Measurements from ENCODE around the gene CCDC17.

CCDC17 gene

GRCh38 chr1:45612941-45613579 is 10.8 kb downstream of the CCDC17 start:
- peaks cover 14% of the 10 kb centered on the region for H3K4me1 ChIP-seq (ENCODE audit: insufficient read depth, poor library complexity, severe bottlenecking)
- ATAC-seq (ENCODE audit: low read depth) (peak; percentile 76), DNase-seq (ENCODE audit: low spot score) (no peak)
- no peak overlapping the region for H3K4me3 ChIP-seq (ENCODE audit: severe bottlenecking)
- TF ChIP-seq CTCF (IDR thresholded peaks at IDR 0.05; ENCODE audit: poor library complexity, severe bottlenecking), result no peak
- peak overlapping the region; percentile 40 for H3K27ac ChIP-seq (ENCODE audit: poor library complexity, severe bottlenecking)
- no peaks in the 10 kb centered on the region for H3K9me3 ChIP-seq (ENCODE audit: severe bottlenecking)
- H3K36me3 ChIP-seq (ENCODE audit: low read depth), result peaks cover 85% of the 10 kb centered on the region
- H3K27me3 ChIP-seq (ENCODE audit: insufficient read depth, poor library complexity, severe bottlenecking), result no peaks in the 10 kb centered on the region

GRCh38 chr1:45610589-45611226 is 13.1 kb downstream of the CCDC17 start:
- Histone ChIP-seq H3K36me3 (ENCODE audit: low read depth) (peaks cover 81% of the 10 kb centered on the region), H3K27me3 (ENCODE audit: insufficient read depth, poor library complexity, severe bottlenecking) (no peaks in the 10 kb centered on the region), H3K4me3 (ENCODE audit: severe bottlenecking) (no peak overlapping the region), H3K27ac (ENCODE audit: poor library complexity, severe bottlenecking) (no peak overlapping the region), H3K4me1 (ENCODE audit: insufficient read depth, poor library complexity, severe bottlenecking) (peaks cover 14% of the 10 kb centered on the region), H3K9me3 (ENCODE audit: severe bottlenecking) (no peaks in the 10 kb centered on the region)
- ATAC-seq (ENCODE audit: low read depth), result no peak
- TF ChIP-seq CTCF (IDR thresholded peaks at IDR 0.05; ENCODE audit: poor library complexity, severe bottlenecking), result no peak
- DNase-seq (ENCODE audit: low spot score), result no peak

- H3K36me3 ChIP-seq (ENCODE audit: low read depth), result peaks cover 79% of the 10 kb centered on the region
- H3K4me3 ChIP-seq (ENCODE audit: severe bottlenecking), result no peak overlapping the region
- no peak for TF ChIP-seq CTCF (IDR thresholded peaks at IDR 0.05; ENCODE audit: poor library complexity, severe bottlenecking)
- H3K27ac ChIP-seq (ENCODE audit: poor library complexity, severe bottlenecking), result no peak overlapping the region
- H3K9me3 ChIP-seq (ENCODE audit: severe bottlenecking), result no peaks in the 10 kb centered on the region
- ATAC-seq (ENCODE audit: low read depth), result no peak
- no peaks in the 10 kb centered on the region for H3K27me3 ChIP-seq (ENCODE audit: insufficient read depth, poor library complexity, severe bottlenecking)
- peaks cover 13% of the 10 kb centered on the region for H3K4me1 ChIP-seq (ENCODE audit: insufficient read depth, poor library complexity, severe bottlenecking)
- DNase-seq (ENCODE audit: low spot score), result no peak
Measured at GRCh38 chr1:45608175-45609156, 15.4 kb downstream of the CCDC17 start.

DNA sequence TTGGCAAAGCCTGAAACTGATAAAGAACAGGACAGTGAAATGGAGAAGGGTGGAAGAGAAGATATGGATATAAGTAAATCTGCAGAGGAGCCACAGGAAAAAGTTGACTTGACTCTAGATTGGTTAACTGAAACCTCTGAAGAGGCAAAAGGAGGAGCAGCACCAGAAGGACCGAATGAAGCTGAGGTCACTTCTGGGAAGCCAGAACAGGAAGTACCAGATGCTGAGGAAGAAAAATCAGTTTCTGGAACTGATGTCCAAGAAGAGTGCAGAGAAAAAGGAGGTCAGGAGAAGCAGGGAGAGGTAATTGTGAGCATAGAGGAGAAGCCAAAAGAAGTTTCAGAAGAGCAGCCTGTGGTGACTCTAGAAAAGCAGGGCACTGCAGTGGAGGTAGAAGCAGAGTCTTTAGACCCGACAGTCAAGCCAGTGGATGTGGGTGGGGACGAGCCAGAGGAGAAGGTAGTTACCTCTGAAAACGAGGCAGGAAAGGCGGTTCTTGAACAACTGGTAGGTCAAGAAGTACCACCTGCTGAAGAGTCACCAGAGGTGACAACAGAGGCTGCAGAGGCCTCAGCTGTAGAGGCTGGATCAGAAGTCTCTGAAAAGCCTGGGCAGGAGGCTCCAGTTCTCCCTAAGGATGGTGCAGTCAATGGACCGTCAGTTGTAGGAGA is 16.3 kb downstream of the CCDC17 start:
- no peak for DNase-seq (ENCODE audit: low spot score)
- H3K36me3 ChIP-seq (ENCODE audit: low read depth), result peaks cover 84% of the 10 kb centered on the region
- no peak; the same call in 2 of the 3 replicates for ATAC-seq (ENCODE audit: low read depth)

More for the DNA sequence above, 16.3 kb downstream of the CCDC17 start:
- Histone ChIP-seq H3K4me3 (ENCODE audit: severe bottlenecking) (no peak overlapping the region), H3K4me1 (ENCODE audit: insufficient read depth, poor library complexity, severe bottlenecking) (peaks cover 4% of the 10 kb centered on the region), H3K9me3 (ENCODE audit: severe bottlenecking) (no peaks in the 10 kb centered on the region), H3K27me3 (ENCODE audit: insufficient read depth, poor library complexity, severe bottlenecking) (no peaks in the 10 kb centered on the region), H3K27ac (ENCODE audit: poor library complexity, severe bottlenecking) (no peak overlapping the region)
- no peak for TF ChIP-seq CTCF (IDR thresholded peaks at IDR 0.05; ENCODE audit: poor library complexity, severe bottlenecking)
